NCI-H1417 treated with DMSO at 0.1 percent for 48 hours (cell line): ENCODE measurements around the gene AGAP5.
"Not testable (repeated sequence)": the region's sequence is repeated elsewhere in the genome, so short reads cannot be mapped to it uniquely, and the experiment has no call there.

Experiments used
- DNase-seq: peaks from one replicate; lab custom pipeline; 2025; lab: John Stamatoyannopoulos, UW

AGAP5 gene

DNA sequence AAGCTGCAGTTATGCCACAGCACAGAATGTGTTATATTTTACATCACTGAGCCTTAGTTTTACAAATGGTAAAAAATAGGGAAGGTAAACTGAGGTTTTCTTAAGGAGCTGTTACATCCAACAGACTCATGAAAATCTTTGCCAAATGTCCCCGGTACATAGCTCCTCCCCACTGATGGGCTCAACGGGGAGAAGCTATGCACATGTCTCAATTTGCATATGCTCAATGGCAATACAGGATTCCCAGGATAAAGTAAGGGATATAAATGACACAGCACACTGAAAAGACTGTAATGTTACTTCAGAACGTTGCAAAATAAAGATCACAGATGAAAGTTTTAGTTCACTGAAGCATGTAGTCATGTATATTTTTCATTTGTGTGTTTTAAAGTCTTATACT is 16.6 kb upstream of the AGAP5 start:
- DNase-seq = not testable (repeated sequence)

DNA sequence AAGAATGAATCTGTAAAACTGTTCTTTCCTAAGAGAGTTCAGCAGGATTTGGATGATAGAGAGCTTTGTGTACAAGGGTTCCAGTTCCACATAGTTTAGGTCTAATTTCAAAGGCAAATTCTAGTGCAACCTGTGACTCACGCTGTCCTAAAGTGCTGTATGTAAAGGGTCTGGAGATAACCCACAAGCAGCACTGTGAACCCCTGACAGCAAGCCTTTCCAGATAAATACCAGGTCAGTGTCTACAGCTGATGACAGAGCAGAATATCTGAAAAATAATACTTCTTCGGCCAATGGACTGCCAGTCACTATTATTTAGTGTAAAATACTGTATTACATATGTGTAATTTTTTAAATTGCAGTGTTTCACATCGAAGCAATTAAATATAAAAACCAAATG is 16.0 kb upstream of the AGAP5 start:
- DNase-seq = not testable (repeated sequence)

DNA sequence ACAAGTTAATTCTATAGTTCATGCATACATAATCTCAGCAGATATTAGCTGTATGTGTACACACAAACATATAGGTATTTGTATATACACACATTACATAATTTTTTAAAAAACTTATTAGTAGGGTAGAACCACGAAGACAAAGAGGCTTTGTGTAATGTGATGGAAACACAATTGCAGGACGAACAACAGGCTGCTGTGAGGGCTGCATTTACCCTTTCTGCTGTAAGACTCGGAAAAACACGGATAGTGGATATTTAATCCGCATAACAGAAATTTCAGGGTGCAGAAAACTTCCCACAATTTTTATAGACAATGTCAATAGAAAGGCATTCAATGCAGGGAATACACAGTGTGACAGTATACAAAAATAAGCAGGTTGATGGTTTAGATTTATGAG is 13.8 kb upstream of the AGAP5 start:
- not testable (repeated sequence) for DNase-seq

GRCh38 chr10:73708122-73708521 is 10.2 kb upstream of the AGAP5 start:
- DNase-seq = not testable (repeated sequence)

DNA sequence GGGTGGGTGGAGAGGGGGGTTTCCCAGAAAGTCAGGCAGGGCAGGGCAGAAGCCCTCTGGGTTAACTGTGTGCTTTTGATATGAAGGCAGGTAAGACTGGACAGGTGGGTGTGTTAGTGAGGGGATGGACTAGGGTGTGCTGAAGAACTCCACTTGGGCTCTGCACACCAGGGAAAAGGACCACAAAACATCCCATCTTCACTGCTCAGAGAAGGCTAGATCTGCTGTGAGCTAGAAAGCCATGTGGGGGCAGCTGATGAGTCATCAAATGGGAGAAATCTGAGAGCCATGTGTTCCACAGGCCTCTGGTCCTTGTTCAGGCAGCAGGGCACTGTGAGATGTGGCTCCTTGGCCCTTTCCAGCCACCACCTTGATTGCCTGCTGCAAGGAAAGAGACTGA is 9.7 kb upstream of the AGAP5 start:
- DNase-seq = not testable (repeated sequence)

GRCh38 chr10:73706488-73706887 is 8.6 kb upstream of the AGAP5 start:
- not testable (repeated sequence) for DNase-seq

DNA sequence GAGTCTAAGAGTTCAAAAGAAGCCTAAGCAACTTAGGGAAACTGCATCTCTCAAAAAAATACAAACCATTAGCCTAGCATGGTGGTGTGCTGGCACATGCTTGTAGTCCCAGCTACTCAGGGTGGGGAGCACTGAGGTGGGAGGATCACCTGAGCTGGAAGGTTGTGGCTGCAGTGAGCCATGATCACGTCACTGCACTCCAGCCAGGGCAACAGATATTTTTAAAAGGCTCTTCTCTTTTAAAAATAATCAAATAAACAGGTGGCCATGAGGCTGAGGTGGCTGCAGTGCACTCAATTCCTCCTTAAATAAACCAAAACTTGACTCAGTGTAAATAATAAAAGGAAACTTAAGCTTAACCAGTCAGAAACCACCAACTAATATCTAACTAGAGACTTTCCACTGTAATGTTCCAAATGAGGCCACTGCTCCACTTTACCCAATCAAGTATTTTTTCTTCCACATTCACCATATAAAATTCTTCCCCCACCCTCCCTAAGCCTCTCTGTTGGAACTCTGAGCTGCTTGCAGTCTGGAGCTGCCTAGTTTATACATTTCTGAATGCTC is 7.7 kb upstream of the AGAP5 start:
- DNase-seq = not testable (repeated sequence)

DNA sequence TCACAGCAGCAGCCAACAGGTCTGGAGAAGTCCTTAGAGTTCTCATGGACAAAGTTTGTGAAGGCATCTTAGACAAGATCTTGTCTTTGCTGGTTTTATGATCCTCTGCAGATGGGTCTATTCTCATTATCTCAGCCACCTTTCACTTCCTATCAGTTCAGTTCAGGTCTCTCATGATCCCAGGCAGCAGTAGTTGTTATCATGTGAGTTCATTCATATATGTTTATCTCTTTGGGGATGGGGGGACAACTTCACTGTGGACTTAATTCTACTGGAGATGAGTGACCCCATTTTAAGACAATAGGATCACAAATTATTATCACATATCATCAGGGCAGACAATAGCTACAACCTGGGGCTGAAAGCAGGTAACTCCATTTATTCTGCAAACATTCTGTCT is 6.0 kb upstream of the AGAP5 start:
- DNase-seq = not testable (repeated sequence)

DNA sequence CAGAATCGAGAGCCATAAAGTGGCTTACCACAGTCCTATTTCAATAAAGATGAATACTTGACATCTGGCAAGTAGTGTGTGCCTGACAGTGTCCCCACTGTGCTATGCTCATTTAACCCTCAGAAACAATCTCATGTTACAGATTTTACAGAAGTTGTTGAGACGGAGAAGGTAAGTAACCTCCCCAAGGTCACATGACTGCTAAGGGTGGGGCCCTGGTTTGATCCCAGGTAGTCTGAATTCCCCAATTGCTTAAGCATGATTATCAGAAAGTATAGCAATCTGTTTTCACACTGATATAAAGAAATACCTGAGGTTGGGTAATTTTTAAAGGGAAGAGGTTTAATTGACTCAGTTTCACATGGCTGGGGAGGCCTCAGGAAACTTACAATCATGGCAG is 910 bp upstream of the AGAP5 start:
- DNase-seq = not testable (repeated sequence)

- not testable (repeated sequence) for DNase-seq
Measured at GRCh38 chr10:73695302-73695701, 2.6 kb downstream of the AGAP5 start.

GRCh38 chr10:73690755-73691154 is 7.2 kb downstream of the AGAP5 start:
- not testable (repeated sequence) for DNase-seq

DNA sequence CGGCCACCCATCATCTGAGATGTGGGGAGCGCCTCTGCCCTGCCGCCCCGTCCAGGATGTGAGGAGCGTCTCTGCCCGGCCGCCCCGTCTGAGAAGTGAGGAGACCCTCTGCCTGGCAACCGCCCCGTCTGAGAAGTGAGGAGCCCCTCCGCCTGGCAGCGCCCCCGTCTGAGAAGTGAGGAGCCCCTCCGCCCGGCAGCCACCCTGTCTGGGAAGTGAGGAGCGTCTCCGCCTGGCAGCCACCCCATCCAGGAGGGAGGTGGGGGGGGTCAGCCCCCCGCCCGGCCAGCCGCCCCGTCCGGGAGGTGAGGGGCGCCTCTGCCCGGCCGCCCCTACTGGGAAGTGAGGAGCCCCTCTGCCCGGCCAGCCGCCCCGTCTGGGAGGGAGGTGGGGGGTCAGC is 8.3 kb downstream of the AGAP5 start:
- not testable (repeated sequence) for DNase-seq

GRCh38 chr10:73687641-73688040 is 10.3 kb downstream of the AGAP5 start:
- not testable (repeated sequence) for DNase-seq

- not testable (repeated sequence) for DNase-seq
Measured at GRCh38 chr10:73674546-73674945, 23.4 kb downstream of the AGAP5 start.

DNA sequence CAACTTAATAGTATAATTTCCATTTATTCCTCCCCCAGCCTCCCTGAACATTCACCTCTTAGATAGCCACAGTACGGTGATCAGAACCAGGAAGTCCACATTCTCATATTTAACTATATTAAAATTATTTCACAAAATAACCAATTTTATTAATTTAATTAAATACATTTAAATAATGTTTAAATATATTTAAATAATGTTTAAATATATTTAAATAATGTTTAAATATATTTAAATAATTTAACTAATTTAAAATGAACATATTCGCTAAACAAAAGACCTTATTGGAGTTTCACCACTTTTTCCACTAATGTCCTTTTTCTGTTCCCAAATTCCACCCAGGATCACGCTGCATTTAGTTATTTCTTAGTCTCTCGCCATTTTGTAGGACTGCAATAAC is 29.5 kb downstream of the AGAP5 start:
- not testable (repeated sequence) for DNase-seq

- DNase-seq = not testable (repeated sequence)
Measured at GRCh38 chr10:73666153-73666809, 31.6 kb downstream of the AGAP5 start.

DNA sequence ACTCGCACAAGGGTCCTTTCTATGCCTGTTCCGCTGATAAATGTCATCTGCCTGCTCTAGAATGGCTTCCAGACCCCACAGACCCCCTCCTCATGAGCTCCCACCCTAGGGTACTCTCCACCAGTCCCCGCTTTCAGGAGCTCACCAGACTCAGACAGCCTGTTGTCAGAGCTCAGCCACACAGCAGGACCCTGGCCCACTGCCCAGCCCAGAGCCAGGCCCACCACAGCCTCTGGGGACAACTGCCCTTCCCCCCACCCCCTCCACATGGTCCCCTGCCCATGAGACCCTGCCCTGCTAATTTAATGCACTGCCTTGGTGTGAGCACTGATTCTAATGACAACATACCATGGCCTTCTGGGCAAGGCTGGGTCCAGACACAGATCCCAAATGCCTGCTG is 32.3 kb downstream of the AGAP5 start:
- DNase-seq = not testable (repeated sequence)

DNA sequence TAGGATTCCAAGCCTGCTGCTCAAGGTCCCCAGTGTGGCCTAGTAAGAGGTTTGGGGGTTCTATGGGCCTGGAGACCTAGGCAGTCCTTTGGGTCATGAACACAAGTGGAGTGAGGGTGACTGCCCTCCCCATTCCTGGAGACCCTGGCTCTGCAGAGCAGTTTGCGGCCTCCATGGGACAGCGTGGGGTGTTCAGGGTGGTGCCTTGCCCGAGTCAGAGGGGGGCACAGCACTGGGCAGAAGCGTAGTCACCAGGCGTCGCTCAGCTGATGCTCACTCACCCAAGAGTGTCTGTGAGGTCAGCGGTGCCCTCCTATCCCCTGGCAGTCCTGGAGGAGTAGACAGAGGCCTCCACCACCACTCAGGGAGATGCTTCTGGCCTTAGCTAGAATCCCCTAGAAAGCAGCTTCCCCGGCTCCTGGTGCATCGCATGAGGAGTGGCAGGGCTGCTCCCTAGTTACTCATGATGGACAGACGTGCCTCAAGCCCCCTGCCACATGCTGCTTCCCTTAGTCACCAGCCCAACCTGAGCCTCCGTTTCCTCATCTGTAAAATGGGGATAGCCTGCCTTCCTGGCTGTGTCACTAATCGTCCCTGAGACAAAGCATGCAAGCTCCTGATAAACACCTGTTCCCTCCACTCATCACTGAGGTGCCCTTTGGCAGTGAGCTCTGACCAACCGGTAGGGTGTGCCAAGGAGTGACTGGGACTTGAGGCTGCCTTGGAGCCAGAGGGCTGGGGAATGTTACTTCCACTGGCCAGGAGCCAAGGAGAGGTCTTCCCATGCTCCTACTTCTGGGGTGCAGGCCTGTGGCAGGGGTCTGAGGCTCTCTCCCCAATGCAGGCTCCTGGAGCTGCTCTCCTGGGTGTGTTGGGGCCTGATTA is 33.5 kb downstream of the AGAP5 start:
- not testable (repeated sequence) for DNase-seq

- not testable (repeated sequence) for DNase-seq
Measured at GRCh38 chr10:73663621-73664020, 34.3 kb downstream of the AGAP5 start.

DNA sequence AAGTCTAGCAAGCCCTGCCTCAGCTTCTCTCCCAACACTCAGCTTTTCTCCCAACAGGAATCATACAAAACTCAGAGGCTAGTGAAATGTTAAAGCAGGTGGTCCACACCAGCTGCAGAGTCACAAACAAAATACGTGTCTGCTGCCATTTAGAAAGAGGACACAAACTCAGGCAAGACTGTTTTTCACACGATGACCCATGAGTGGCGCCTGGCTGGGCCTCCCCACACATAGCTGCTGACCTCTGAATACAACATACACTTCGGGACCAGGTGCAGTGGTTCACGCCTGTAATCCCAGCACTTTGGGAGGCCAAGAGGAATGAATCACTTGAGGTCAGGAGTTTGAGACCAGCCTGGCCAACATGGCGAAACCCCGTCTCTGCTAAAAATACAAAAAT is 35.2 kb downstream of the AGAP5 start:
- not testable (repeated sequence) for DNase-seq

- no peak for DNase-seq
Measured at GRCh38 chr10:73655990-73656298, 42.0 kb downstream of the AGAP5 start, which contains the start of gene SYNPO2L. SYNPO2L (minus strand) TSS chr10:73656029; CDS start chr10:73655922, 107 bp downstream.

- DNase-seq = no peak
Measured at GRCh38 chr10:73655257-73655989, 42.5 kb downstream of the AGAP5 start.
